GM10266 (cell line): ENCODE measurements around the gene DMBT1.

Experiments used
- DNase-seq: peaks from one replicate; pipeline ENCODE4 v3.0.0; 2012; ENCODE audit errors: extremely low spot score
- TF ChIP-seq, protein P1 (sequence below): IDR thresholded peaks from 2 replicates; pipeline ENCODE4 v1.5.1; 2012; ENCODE audit warnings: mild to moderate bottlenecking, low read depth; ENCODE audit not compliant: control insufficient read depth, insufficient read depth; ENCODE audit errors: missing control alignments

Gene DMBT1

DNA sequence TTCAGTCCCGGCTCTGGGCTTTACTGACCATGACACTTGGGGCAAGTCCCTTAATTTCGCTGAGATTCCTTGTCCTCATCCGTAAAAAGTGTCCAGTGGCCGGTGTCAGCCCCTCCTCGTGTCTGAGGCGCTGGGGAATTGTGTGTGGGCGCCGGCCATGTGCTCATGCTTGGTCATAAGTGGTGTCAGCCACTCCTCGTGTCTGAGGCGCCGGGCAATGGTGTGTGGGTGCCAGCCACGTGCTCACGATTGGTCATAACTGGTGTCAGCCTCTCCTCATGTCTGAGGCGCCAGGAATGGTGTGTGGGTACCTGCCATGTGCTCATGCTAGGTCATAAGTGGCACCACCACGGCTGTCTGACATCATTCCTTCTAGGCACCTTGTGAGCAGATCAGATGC is 40.7 kb upstream of the DMBT1 start:
- TF ChIP-seq, protein P1, sequence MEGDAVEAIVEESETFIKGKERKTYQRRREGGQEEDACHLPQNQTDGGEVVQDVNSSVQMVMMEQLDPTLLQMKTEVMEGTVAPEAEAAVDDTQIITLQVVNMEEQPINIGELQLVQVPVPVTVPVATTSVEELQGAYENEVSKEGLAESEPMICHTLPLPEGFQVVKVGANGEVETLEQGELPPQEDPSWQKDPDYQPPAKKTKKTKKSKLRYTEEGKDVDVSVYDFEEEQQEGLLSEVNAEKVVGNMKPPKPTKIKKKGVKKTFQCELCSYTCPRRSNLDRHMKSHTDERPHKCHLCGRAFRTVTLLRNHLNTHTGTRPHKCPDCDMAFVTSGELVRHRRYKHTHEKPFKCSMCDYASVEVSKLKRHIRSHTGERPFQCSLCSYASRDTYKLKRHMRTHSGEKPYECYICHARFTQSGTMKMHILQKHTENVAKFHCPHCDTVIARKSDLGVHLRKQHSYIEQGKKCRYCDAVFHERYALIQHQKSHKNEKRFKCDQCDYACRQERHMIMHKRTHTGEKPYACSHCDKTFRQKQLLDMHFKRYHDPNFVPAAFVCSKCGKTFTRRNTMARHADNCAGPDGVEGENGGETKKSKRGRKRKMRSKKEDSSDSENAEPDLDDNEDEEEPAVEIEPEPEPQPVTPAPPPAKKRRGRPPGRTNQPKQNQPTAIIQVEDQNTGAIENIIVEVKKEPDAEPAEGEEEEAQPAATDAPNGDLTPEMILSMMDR, result no peak
- no peak for DNase-seq

DNA sequence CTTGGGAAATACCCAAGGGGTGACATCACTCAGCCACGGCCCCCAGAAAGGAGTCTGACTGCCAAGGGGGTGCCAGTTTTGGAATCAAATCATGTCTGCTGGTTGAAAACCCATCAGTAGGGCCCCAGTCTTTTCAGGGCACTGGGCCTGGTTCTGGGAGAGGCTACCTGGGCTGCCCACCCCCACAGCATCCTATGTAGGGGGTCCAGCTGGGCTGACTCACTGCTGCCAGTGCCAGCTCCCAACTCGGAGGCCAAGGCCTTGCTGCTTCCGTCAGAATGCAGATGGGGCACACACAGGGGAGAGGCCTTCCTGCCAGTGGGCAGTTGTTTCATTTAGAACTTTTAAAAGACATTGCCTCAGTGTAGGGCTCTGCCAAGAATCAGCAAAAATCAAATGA is 39.5 kb upstream of the DMBT1 start:
- TF ChIP-seq, protein P1, result no peak
- no peak for DNase-seq

DNA sequence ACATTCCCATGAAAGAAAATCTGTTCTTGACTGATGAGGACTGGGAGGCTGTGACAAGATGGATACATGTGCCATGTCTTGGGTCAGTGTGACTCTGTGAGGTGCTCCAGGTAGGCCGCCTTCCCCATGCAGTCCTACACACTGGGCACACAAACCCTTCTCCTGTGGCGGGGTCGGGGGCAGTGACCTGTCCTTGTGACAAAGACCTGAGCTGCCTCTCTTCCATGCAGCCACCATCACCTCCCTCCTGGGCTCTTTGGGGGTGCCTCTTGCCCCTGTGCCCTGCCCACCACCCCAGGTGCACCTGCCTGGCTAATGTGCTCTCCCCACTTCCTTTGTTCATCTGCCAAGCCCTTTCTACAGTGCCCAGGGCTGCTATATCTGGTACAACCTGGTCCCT is 35.7 kb upstream of the DMBT1 start:
- no peak for DNase-seq
- TF ChIP-seq, protein P1, result no peak

DNA sequence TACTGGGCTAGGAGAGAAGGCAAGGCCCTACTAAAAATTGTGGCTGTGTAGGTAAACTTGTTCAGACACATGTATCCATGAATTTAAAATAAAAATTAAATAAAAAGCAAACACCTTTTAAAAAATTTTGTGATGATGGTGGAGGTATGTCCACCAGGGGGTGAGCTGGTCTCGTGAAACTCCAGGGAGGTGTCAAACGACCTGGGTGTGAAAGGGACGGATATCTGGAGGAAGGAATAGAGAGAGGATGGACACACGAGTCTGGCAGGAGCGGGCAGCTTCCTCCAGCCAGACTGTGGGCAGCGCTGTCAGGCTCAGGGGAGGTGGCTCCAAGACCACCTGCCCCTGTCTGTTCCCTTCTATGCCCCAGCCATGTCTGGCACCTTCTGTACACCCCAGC is 34.8 kb upstream of the DMBT1 start:
- no peak for DNase-seq
- TF ChIP-seq, protein P1, result no peak

DNA sequence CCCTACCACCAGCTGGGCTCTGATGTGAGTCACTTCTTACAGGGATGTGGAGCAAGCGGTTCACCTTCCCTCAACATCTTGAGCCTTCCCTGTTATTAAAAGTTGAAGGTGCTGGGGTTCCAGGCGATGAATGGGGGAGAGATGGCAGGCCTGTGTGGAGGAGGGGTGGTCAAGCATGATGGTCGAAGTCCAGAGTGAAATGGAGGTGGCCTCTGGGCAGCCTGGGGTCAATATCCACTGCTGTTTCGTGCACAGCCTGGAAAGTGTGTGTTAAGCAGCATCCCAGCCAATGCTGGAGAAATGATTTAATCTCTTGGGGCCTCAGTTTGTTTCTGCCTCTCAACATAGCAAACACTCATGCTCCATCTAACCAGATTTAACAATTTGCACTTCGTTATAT is 33.7 kb upstream of the DMBT1 start:
- TF ChIP-seq, protein P1, result no peak
- DNase-seq, result no peak

DNA sequence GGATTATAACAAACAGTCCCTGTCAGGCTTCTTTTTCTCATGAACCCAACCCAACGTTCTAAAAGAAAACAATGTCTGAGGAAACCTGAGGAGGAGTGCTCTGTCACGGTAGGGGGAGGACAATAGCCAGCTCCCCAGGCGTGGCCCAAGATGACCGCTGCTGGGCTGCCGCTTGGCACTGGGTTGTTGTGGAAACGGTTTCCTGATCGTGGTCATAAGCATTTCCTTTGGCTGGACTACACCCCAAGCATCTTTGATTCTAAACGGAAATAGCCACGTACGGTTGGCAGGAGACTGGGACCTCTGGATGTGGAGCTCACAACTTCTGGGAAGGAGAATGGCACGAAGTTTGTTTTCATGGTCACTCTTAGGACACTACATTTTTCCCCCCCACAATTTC is 30.4 kb upstream of the DMBT1 start:
- TF ChIP-seq, protein P1, result no peak

DNA sequence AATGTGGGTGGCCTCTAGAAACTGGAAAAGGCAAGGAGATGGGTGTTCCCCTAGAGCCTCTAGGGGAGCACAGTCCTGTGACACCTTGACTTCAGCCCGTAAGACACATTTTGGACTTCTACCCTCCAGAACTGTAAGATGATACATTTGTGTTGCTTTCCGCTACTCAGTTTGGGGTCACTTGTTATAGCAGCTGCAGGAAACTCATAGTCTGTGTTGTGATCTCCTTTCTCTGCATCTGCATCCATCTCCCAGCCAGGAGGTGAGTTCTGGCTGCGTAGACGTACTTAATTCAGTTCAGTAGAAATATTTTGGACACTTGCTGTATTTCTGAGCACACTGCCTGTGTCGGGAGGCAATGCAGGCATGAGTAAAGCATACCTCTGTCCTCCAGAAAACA is 29.3 kb upstream of the DMBT1 start:
- no peak for DNase-seq

More for the DNA sequence above, 30.4 kb upstream of the DMBT1 start:
- DNase-seq, result no peak

More for the DNA sequence above, 29.3 kb upstream of the DMBT1 start:
- TF ChIP-seq, protein P1, result no peak
